G401 (cell line): ENCODE results near the gene RUNX1. TPM values are rescaled to one million over a fixed set of nuclear protein-coding genes. Genes with fewer than 3 reads are reported as not detected.

Experiments used
- DNase-seq: peaks from one replicate; pipeline ENCODE4 v3.0.0-alpha.2; 2015; ENCODE audit warnings: low spot score
- in situ Hi-C: cut with HindIII; loops from 2 replicates; pipeline ENCODE4 v1.10.0; 2016; ENCODE audit warnings: low sequenced_read_pairs, mixed read lengths
- total RNA-seq: library from RNA; depleted of rRNA; stranded (reverse); fragments of >200 nt; shearing (Covaris generic); gene quantifications from 2 replicates; pipeline ENCODE4 v1.2.3, GENCODE V29; 2014

The RUNX1 gene
- total RNA-seq, 1 experiment from 2014 or later = not detected

GRCh38 chr21:34762786-34763185 is 286.3 kb downstream of the RUNX1 start:
- in situ Hi-C loops = no loop called here
- no peak for DNase-seq

- in situ Hi-C loops = no loop called here
- no peak for DNase-seq
Measured at GRCh38 chr21:34761758-34762330, 287.3 kb downstream of the RUNX1 start.

- no peak for DNase-seq
- in situ Hi-C loops = no loop called here
Measured at GRCh38 chr21:34754690-34755647, 294.1 kb downstream of the RUNX1 start.

GRCh38 chr21:34748862-34749261 is 300.2 kb downstream of the RUNX1 start:
- in situ Hi-C loops = no loop called here
- no peak for DNase-seq

GRCh38 chr21:34745557-34746255 is 303.4 kb downstream of the RUNX1 start:
- DNase-seq = peak; percentile 36
- in situ Hi-C loops = no loop called here

GRCh38 chr21:34744801-34745200 is 304.3 kb downstream of the RUNX1 start:
- in situ Hi-C loops = no loop called here
- DNase-seq = no peak

GRCh38 chr21:34743831-34744230 is 305.3 kb downstream of the RUNX1 start:
- no peak for DNase-seq
- in situ Hi-C loops = no loop called here

- in situ Hi-C loops = no loop called here
- no peak for DNase-seq
Measured at GRCh38 chr21:34743285-34743684, 305.8 kb downstream of the RUNX1 start.

- DNase-seq = no peak
- in situ Hi-C loops = no loop called here
Measured at GRCh38 chr21:34740198-34740597, 308.9 kb downstream of the RUNX1 start.
